NCI-H82 (cell line): ENCODE results near the gene ACKR3.

Experiments
- DNase-seq: peaks from one replicate; lab custom pipeline; 2025; lab: John Stamatoyannopoulos, UW

Gene ACKR3

DNA sequence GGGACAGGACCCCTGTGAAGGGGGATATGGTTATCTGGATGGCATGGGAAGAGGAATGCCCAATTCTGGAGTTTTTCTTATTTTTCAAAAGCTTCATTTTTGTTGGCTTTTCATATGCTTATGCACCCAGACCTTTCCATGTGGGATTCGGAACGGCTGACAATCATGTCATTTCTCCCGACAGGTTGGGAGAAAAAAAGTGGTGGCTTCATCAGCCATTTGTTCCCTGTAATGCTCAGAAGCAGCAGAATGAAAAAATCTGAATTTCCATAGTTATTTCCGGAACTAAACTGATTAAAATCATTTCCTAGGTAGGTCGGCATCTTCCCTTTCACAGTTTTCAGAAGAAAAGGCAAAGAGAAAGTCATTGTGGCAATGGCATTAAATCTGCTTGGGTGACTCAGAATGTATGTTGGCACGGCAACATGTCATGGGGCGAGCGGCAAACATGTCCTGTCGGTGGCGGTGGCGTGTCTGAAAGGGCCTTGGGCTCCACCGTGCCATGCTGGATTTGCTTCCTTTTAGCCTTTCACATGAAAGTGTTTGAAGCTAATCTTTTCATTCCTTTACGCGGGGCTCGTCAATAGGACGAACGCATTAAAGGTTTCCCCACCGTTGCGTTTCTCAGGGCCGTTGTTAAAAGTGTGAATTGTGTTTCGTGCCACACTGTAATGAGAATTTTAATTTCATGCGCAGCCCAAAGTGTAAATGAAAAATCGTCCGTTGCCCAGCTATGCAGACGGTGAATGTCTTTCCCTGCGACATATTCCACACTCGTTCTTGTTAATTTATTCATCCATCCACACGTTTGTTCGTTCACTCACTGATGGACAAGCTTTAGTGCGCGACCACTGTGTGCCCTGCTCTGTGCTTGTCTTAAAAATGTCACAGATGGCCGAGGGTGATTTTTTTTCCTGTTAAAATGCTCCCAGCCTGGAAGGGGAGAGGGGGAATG is 18.5 kb downstream of the ACKR3 start:
- DNase-seq, result no peak

DNA sequence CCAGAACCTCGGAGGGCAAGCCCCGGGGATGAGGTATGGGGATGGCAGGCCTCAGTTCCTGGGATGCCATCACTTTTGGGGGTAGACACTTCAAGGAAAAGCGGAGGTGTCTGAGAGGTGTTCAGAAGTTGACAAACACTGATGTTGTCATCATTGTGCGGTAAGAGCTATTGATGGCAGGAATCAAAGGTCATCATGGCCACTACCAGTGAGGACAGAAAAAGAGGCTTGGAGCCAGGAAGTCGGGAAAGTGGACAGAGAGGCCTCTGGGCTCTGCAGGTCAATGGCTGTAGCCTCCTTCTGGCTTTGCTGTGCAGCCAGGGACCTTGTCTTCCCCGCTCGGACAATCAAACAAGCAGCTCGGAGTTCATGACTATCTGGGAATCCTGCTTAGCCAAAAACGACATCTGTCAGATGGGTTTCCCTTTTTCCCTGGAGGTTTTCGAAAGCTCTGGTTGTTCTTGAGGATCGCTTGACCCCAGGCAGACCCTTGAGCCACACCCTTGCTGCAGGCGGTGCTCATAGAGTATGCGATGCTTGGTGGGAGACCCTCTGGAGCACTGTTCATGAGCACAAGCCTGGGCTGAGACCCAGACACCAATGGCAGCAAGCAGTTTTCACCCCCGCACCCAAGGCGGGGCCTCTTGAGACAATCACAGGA is 19.4 kb downstream of the ACKR3 start:
- no peak for DNase-seq

DNA sequence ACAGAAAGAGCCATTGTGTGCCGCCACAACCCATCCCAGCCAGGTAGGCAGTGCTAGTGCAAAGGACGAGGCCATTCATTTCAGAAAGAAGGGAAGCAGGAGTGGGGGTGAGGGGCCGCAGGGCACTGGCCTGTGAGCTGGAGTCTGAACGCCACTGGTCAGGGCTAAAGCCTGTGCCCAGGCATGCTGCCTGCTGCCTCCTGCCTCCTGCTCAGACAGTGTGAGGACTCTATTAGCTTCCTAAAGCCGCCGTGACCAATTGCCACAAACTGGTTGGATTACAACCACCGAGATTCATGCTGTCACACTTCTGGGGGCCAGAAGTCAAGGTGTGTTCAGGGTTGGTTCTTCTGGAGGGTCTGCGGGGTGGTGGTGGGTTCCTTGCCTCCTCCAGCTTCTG is 21.2 kb downstream of the ACKR3 start:
- no peak for DNase-seq

DNA sequence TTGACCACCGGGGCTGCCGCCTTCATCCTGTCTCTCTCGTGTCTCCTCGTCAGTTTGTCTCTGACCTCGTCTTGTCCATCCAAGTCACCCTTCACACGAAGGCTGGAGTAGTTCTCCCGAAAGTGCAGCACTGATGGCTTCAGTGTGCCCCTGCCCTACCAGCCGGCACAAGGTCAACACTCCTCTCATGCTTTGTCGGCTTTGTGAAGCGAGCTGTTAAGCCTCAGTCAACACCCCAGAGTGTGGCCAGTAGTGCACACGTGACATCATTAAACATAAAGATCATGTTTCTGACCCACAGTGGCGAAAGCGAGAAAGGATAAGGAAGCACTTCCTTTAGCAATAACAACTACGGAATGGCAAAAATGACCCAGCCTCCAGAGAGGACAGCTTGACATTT is 23.2 kb downstream of the ACKR3 start:
- no peak for DNase-seq

DNA sequence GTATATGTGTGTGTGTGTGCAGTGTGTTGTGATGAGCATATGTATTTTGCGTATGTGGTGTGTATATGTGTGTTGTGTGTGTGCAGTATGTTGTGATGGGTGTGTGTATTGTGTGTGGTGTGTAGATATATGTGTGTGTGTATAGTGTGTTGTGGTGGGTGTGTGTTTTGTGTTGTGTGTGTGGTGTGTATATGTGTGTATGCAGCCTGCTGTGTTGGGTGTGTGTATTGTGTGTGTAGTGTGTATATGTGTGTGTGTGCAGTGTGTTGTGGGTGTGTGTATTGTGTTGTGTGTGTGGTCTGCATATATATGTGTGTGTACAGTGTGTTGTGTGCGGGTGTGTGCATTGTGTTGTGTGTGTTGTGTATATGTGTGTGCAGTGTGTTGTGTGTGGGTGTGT is 23.9 kb downstream of the ACKR3 start:
- no peak for DNase-seq

DNA sequence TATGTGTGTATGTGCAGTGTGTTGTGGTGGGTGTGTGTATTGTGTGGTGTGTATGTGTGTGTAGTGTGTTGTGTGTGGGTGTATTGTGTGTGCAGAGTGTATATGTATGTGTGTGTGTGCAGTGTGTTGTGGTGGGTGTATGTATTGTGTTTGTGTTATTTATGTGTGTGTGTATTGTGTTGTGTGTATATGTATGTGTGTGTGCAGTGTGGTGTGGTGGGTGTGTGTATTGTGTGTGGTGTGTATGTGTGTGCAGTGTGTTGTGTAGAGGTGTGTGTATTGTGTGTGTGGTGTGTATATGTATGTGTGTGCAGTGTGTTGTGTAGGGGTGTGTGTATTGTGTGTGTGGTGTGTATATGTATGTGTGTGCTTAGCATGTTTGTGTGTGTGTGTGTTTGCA is 24.3 kb downstream of the ACKR3 start:
- DNase-seq, result no peak

DNA sequence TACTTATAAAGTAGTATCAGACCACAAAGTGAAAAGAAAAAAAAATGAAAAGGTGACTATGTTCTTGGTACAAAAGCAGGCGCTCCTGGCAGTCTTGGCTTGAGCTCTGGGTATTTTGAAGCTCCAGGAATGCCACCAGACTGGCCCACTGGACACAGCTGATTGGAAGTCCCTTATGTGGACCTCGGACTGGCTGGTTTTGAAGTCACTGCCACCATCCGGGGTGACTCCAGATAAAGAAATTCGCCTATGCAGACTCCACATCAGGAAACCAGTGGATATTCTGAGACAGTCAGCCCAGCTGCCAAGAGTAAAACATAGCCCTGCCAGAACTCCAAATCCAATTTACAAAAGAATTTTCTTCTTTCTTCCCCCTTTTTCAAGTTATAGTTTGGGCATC is 28.0 kb downstream of the ACKR3 start:
- no peak for DNase-seq

DNA sequence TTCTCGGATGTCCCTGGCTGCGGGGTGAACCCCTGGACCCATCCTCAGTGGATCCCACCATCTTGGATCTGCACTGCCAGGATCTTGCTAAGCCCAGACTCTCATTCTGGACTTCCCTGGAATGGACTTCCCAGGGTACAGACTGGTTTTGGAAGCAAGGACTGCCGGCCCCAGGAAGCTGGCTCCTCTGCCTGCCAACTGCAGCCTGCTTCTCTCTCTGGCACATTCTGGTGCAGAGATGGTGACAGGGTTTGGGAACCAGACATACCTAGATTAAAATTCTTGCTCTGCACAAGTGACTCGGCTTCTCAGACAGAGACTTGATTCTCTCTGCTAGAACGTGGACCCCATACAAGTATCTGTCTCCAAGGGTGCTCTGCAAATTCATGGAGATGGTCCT is 29.4 kb downstream of the ACKR3 start:
- DNase-seq, result no peak

DNA sequence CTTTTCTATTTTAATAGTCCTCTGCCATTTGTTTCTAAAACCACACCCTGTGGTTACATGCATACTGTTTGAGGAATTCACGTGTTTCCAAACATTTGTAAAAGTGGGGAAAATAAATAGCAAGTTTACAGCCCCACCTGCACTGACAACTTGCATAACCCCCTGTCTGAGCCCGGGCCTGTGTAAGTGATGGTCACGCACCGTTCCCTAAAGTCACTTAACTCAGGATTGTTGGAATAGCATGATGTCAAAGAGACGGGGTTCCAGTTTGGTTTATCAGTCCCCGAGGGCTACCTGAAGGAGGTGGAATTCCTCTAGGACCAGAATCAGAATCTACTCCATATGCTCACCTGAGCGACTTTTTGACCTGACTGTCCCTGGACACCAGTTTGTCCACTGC is 30.5 kb downstream of the ACKR3 start:
- DNase-seq, result no peak

DNA sequence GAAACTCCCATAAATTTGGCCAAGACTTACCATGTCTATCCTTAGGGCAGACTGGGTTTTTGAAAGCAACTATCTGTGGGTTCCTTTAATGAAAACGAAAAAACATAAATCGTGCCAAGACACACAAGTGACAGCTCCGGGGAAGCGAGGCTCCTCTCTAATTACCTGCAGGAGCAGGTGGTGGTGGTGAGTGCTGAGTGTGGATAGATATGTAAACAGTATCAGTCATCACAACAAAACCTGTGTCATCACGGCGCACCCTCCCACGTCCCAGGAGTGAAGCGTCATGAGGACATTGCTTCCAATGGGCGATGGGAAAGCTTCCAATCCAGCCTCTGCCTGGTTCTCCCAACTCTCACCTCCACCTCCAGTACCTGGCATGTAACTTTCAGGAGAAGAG is 31.3 kb downstream of the ACKR3 start:
- DNase-seq, result no peak

DNA sequence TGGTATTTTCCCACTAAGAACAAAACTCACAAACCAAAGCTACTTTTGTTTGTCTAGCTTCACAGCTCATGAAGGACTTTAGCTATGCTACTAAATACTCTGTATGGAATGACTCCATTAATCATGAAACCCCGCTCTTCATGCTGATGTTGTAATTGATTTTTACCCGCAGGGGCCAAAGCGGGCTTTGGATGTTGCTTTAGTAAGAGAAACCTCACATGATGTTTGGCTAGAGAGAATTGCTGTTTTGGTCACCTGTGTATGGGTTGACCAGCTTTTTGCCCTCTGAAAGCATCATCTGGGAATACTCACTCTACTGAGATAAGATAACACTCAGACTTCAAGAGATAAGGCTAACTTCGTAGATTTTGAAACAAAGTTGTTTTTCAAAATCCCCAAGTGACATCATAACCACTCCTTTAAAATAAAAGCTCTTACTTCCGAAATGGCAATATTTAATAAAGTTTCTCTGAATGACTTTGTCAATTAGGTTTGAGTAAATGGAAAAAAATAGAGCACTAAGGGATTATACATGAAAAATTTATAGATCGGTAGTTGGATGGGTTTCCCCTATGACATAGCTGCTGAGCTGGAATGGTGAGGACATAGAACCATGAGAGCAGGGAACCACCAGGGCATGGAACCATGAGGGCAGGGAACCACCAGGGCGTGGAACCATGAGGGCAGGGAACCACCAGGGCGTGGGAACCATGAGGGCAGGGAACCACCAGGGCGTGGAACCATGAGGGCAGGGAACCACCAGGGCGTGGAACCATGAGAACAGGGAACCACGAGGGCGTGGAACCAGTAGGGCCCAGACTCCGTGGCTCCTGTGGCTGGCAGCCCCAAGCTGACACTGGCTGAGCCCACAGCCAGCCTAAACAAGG is 31.9 kb downstream of the ACKR3 start:
- DNase-seq, result no peak

DNA sequence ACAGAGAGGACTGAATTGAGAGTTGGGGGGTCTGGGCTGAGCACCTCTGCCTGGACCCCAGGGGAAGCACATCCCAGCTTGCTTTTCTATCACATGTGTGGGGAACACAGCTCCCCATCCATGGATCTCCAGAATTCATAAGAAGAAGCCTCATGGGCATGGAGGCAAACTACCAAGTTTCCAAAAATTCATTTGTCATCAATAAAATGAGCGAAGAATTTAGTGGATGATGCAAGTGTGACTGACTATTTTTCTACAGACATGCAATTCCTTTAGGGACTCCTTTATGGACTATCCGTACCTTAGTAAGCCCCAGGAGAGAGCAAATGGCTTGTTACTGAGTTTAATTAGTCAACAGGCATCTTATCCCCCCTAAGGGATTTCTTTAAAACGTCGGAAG is 33.1 kb downstream of the ACKR3 start:
- no peak for DNase-seq

DNA sequence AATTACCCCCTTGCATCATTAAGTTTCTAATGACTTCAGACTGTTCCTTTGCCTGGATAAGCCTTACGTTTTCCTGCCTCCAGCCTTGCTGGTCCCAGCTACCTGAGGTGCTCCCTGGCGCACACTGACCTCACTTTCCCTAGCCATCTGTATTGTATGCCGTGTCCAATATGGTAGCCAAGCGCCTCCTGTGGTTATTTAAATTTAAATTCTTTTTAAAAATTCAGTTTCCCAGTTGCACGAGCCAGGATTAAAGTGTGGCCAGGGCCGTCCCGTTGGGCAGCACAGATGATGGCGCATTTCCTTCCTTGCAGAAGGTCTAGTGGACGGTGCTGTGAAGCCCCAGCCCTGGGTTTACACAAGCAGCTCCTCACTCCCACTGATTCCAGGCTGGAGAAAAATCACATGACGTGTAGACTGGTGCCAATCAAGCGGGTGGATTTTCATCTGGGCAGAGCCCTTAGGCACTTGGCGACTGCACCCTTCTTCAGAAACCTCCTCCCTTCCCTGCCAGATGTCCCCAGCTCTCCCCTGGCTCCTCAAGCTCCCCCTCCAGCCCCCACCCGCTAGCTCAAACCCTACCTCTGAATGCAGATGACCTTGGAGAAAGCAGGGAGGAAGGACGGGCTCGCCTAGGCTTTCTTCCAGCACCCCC is 33.9 kb downstream of the ACKR3 start:
- DNase-seq, result no peak

DNA sequence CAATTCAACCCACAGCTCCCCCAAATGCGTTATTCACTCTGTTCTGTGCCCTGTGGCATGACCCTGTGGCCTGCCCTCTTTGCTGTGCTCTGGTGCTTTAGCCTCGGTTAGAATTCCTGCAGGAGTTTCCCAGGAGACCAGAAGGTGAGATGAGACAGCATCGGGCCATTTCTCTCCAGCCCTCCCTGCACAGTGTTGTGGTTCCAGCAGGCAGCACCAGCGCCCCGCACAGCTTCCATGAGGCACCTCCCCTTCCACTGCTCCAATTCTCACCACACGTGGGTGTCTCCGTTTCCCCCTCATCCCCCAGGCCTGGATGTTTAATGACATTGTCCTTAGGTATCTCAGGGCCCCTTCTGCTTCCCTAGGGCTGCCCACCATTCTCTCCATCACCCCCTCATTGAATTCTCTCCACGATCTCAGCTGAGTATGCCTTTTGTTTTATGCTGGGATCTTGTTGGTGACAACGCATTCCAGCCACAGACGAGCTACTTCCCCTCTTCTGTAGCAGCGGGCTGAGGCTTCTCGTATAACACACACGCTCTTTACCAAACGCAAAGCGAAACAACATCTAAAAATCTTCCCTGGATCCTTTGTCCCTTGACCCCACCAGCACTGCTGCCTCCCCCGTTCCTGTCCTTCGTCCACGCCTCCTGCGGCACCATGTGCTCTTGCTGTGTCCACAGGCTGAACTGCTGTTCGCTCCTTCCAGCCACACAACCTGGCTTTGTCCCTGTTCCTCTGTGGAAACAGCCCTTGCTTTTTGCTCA is 35.1 kb downstream of the ACKR3 start:
- DNase-seq, result no peak

DNA sequence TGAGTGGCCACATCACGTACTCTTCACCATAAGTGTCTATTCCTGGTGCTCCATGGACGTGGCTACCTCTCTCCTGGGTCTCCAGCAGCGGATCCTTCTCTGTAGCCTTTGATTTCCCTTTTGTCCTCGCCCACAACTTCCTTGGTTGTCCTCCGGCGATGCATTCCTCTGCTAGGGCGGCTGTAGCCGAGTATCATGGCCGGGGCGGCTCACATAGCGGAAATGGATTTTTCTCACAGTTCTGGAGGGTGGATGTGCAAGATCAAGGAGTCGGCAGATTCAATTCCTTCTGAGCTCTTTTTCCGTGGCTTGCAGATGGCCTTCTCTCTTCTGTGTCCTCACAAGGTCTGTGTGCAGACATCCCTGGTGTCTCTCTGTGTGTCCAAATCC is 35.7 kb downstream of the ACKR3 start:
- no peak for DNase-seq

DNA sequence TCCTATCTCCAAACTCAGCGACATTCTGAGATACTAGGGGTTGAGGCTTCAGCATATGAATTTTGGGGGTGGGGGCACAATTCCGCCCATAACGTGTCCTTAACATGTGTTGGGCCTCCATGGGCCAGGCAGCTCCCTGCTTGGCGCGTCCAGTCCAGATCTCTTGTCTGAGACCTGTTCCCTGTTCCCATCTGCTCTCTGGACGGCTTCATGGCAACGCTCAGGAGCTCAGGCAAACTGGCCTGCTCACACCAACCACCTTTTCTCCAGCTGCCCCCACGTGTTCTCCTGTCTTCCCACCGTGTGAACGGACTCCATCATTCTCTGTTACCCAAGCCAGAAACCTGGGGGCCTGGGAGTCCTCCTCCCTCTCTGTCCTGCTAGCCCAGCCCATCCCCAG is 36.4 kb downstream of the ACKR3 start:
- no peak for DNase-seq

DNA sequence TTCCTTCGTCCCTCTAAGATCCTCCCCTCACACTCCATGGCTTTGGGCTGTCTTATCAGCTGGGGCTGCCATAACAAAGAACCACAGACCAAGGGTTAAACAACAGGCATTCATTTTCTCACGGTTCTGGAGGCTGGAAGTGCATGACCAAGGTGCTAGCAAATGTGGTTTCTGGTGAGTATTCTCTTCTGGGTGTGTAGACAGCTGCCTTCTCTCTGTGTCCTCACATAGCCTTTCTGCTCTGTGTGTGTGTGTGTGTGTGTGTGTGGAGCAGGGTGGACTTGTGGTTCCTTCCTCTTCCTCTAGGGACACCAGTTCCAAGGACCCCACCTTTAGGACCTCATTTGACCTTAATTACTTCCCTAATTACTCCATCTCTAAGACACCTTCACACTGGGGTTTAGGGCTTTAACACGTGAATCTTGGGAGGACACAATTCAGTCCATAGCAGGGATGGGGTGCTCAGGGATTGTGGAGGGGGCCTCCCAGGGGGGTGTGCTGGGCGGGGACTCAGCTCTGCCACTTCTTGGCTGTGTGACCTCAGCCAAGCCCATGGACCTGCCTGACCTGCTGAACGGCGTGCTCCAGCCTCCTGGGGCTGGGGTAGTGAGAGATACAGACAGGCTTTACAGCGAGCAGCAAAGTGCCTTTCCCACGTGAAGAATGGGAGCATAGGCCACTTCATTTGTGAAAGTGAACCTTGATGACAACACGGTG is 38.0 kb downstream of the ACKR3 start:
- no peak for DNase-seq

DNA sequence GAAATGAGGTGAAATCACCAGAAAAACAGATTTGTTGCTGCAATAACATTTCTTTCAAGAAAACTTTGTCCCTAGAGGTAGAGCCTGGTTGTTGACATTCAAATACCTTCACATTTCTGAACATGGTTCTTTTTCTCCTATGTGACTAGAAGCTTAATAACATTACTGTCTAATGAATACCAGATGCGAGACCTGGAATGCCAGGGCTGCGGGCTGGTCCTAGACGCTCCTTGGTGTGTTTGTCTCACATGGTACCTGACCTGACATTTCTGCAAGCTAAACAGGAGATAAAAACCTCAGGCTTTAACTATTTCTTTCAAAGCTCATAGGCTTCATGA is 38.5 kb downstream of the ACKR3 start:
- DNase-seq, result no peak

DNA sequence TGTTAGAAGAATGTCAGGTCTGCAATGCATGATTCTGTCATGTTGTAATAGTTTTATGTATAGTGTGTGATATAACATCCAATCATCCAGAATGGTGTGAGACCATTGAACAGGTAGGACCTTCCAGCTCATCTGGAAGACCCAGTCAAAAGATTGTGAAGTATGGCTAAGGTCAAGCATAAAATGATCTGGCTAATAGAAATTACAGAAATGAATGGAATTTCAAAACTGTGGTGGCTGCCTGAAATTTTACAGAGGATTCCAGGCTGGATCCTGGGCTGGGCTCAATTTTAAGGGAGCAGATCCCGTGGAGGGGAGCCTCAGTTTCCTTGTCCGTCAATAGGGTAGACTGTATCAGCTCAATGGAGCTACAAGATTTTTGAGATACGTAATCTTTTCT is 39.1 kb downstream of the ACKR3 start:
- no peak for DNase-seq

DNA sequence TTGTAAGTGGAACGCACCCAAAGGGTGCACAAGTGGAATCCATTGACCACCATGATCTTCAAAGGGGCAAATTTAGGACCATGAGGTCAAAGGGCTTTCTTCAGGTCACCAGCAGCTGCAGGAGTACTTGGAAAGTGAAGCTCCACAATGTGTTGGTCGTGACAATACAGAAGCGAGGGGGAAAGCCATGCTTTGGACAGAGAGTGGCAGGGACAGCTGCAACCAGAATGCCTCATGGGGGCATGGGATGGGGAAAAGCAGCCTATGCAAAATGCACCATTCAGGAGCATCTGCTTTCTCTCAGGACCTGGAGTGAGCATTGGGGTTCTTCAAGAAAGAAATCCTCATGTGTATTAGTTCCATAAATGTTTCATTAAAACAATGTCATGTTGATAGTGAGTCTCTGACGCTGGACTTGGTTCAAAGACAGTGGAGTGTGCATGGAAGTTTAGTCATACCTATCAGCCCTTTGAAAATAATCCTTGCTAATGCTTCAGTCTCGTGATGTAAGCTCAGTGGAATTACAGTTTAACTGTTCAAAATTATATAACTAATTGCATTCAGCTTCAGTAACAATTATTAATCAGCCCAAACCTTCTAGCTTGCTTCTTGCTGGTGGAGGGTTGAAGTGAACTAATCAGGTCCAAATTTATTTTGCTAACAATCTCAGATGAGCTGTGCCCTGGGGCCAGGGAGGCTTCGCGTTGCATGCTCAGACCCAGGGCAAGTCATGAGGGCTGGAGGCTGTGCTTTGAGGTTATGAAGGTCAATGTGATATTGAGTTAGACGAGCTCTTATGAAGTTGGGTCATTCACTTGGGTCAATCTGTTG is 41.6 kb downstream of the ACKR3 start:
- DNase-seq, result no peak
